ENCODE data around the gene PRDM12.
A peak's percentile ranks its signal among the peaks of the same experiment; 100 is the strongest.

PRDM12 gene

DNA sequence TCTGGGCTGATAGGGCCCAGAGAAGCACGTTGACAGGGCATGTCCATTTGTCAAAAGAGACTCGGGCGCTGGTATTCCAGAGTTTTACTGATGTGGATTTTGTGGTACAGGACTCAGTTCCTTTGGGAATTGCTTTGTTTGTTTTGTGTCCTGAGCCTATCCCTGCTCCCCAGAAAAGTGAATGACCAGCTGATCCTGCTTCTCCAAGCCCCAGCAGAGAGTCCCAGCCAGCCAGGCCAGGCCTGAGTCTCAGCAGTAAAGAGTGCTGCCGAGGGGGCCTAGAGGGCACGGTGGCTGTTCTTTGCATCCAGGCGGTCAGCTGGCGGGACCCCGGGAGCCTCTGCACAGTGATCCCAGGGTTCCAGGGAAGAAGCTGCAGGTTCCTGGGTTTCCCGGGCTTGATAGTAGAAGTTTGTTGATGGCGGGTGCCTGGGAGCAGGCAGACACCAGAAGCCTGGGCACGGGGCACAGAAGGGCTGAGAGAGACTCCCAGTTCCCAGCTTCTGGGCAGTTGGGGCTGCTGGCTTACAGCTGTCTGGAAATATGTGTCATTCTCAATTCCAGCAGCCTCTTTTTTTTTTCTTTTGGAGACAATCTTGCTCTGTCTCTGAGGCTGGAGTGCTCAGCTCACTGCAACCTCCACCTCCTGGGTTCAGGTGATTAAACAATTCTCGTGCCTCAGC lies 8.7 kb downstream of the PRDM12 start:
- no peak overlapping the region for H3K27ac ChIP-seq
- TF ChIP-seq, protein P1, sequence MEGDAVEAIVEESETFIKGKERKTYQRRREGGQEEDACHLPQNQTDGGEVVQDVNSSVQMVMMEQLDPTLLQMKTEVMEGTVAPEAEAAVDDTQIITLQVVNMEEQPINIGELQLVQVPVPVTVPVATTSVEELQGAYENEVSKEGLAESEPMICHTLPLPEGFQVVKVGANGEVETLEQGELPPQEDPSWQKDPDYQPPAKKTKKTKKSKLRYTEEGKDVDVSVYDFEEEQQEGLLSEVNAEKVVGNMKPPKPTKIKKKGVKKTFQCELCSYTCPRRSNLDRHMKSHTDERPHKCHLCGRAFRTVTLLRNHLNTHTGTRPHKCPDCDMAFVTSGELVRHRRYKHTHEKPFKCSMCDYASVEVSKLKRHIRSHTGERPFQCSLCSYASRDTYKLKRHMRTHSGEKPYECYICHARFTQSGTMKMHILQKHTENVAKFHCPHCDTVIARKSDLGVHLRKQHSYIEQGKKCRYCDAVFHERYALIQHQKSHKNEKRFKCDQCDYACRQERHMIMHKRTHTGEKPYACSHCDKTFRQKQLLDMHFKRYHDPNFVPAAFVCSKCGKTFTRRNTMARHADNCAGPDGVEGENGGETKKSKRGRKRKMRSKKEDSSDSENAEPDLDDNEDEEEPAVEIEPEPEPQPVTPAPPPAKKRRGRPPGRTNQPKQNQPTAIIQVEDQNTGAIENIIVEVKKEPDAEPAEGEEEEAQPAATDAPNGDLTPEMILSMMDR (conservative IDR thresholded peaks at IDR 0.05) = no peak

DNA sequence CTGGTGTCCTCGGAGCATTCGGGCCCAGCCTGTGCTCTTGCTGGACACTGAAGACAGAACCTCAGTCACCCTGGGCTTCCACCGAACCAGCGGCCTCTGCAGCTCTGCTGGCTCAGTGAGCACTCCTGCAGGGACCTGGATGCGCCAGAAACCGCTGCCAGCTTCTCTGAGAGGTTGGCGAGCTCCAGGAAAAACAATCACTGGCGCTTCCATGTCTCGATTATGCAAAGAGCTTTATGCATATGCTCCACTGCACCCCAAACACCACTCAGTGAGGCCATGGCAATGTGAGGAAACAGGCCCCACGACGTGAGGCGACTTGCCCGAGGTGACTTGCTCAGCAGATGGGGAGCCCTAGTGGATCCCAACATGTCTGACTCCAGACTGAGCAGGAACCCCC lies 11.0 kb downstream of the PRDM12 start:
- TF ChIP-seq, protein P1 (conservative IDR thresholded peaks at IDR 0.05) = no peak
- H3K27ac ChIP-seq = no peak overlapping the region

DNA sequence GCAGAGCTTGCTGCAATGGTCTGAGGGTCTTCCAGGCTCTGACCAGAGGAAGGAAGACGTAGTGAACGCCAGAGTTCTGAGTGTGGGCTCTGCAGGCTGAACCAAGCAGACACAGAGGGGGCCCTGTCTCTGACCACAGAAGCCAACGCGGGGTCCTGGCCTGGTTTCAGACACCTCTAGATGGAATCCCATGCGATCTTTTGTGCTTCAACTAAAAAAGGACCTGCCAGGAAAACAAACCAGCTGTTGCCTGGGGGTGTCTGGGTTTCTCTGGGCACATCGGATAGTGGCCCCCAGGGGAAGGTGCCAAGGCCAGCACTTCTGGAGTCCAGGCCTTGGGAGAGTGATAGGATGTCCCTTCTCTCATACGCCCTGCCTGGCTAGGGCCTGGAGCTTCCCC lies 12.9 kb downstream of the PRDM12 start:
- H3K27ac ChIP-seq = no peak overlapping the region
- TF ChIP-seq, protein P1 (conservative IDR thresholded peaks at IDR 0.05) = no peak

DNA sequence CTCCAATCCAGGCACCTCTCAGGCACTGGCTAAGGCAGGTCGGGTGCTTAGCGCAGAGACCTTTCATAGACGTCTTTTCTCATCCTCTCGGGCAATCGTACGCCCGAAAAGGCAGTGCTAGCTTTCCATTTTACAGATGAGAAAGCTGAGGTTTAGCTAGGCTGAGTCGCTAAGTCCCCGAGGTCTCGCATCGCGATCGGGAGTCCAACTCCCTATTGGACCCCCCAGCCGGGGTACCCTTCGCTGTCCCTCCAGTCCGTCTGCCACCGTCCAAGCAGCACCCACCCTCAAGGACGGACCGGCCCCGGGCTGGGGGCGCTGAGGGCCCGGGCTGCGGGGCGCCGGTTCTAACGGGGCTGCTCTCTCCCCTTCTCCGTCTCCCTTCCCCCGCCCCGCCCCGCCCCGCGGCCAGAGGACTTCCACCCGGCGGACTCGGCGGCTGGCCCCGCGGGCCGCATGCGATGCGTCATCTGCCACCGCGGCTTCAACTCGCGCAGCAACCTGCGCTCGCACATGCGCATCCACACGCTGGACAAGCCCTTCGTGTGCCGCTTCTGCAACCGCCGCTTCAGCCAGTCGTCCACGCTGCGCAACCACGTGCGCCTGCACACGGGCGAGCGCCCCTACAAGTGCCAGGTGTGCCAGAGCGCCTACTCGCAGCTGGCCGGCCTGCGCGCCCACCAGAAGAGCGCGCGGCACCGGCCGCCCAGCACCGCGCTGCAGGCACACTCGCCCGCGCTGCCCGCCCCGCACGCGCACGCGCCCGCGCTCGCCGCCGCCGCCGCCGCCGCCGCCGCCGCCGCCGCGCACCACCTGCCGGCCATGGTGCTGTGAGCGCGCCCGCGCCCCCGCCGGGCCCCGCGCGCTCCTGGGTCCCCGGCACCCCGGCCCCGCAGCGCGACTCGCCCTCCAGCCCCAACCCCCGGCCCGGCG lies 16.7 kb downstream of the PRDM12 start:
- H3K27ac ChIP-seq = peak overlapping the region; percentile 90

DNA sequence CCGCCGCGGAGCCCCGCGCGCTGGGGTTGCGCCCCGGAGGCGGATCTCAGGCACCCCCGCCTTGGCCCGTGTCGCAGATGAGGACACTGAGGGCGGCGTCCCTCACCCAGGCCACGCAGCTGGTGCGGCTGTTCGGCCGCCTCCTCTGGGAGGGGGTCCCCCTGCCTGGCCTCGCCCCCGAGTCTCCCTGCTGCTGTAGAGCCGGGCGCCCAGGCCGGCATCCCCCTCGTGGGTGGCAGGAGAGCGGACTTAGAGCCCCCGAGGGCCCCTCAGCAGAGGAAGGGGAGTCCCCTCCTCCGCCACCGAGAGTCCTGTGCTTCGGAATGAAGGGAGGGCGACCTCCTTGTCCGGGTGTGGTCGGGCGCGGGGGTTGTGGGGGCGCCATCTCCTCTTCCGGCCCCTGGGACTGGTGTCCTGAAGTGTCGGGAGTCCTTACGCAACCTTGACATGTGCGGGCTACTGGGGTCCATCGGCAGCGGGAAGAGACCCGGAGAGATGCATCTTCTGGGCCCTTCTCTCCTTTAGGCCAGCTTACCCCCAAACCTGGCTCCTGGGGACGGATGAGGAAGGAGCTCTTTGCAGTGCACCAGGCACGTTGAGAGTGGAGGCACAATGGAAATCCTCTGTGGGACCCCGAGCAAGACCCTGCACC lies 17.5 kb downstream of the PRDM12 start:
- H3K27ac ChIP-seq = peak overlapping the region; percentile 90

More for the DNA sequence above, 16.7 kb downstream of the PRDM12 start:
- TF ChIP-seq, protein P1 (conservative IDR thresholded peaks at IDR 0.05) = no peak

DNA sequence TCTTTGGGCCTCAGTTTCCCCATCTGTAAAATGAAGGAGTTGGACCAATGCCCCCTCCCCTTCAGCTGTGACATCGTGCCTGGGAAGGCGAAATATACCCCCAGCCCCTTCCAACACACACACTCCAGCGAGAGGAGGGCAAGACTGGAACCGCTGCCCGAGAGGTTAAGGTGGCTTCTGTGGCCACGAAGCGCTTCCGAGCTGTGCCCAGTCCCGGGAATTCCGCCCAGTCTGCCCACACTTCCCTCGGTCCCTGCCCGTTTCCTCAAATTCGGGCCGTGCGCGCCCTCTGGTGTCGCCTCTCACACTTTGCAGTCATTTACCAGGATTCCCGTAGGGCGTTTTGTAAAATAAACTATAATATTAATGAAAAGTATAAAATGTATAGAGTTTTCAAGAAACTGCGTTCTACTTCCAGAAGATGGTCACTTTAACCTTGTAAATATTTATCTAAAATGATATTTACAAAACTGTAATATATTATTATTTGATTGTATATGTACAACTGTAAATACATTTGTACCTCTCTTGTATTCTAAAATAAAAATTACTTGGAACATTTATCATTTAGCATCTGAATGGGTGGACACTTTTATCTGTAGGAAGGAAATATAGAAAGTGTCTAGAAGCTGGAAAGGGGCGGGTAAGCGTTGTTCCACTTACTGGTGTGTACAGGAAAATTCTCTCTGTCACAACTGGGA lies 18.2 kb downstream of the PRDM12 start:
- peak overlapping the region; percentile 90 for H3K27ac ChIP-seq

More for the DNA sequence above, 17.5 kb downstream of the PRDM12 start:
- TF ChIP-seq, protein P1 (conservative IDR thresholded peaks at IDR 0.05) = no peak

More for the DNA sequence above, 18.2 kb downstream of the PRDM12 start:
- TF ChIP-seq, protein P1 (conservative IDR thresholded peaks at IDR 0.05) = peak; percentile 93
